ENCODE measurements around the gene HTR4. TPM values are rescaled to one million over a fixed set of nuclear protein-coding genes. Genes with fewer than 3 reads are reported as not detected.

The HTR4 gene
- total and polyA plus RNA-seq, 2 of the 4 experiments (the other 2 are of a cell fraction) = not detected

GRCh38 chr5:148554621-148555020, 99.7 kb downstream of the HTR4 start:
- H2BK20ac ChIP-seq (ENCODE audit: low read depth, low read length) = no peak overlapping the region
- H3K27me3 ChIP-seq (ENCODE audit: control insufficient read depth, insufficient read depth, low read length) = no peaks in the 10 kb centered on the region
- no peak overlapping the region for H3K23ac ChIP-seq (ENCODE audit: low read depth, low read length)
- no peak overlapping the region for H4K8ac ChIP-seq (ENCODE audit: low read depth in 2 of 2, low read length in 2 of 2)
- H2AK9ac ChIP-seq (replicated peaks; ENCODE audit: low read depth, low read length, poor library complexity) = no peak overlapping the region
- no peak overlapping the region for H2BK5ac ChIP-seq (ENCODE audit: low read depth, low read length, poor library complexity, severe bottlenecking)
- no peak overlapping the region for H3K4ac ChIP-seq (ENCODE audit: low read depth, low read length)
- H4K5ac ChIP-seq (ENCODE audit: low read depth, low read length) = no peak overlapping the region
- H3K9me1 ChIP-seq (ENCODE audit: insufficient read depth, low read length) = no peaks in the 10 kb centered on the region
- H4K20me1 ChIP-seq (ENCODE audit: insufficient read depth, low read length) = no peaks in the 10 kb centered on the region
- no peak overlapping the region for H3K14ac ChIP-seq (replicated peaks; ENCODE audit: low read depth, low read length)
- ChIA-PET POLR2A (ENCODE audit: unreplicated experiment) (no interaction called here), CTCF (no interaction called here)
- no peak overlapping the region for H4K91ac ChIP-seq (ENCODE audit: insufficient read depth, low read depth, low read length)
- no peak for TF ChIP-seq SMC3 (IDR thresholded peaks at IDR 0.05; ENCODE audit: low read depth, low read length)
- no peak for TF ChIP-seq USF2 (IDR thresholded peaks at IDR 0.05; ENCODE audit: low read depth, low read length)
- no peak for TF ChIP-seq RCOR1 (IDR thresholded peaks at IDR 0.05; ENCODE audit: insufficient replicate concordance, low read length)
- no peak for TF ChIP-seq POLR2A (IDR thresholded peaks at IDR 0.05; ENCODE audit: low read depth, low read length)
- TF ChIP-seq NFE2L2 (IDR thresholded peaks at IDR 0.05; ENCODE audit: low read depth, low read length) = no peak
- TF ChIP-seq FOS (IDR thresholded peaks at IDR 0.05; ENCODE audit: low read depth, low read length) = no peak
- TF ChIP-seq CTCF (conservative IDR thresholded peaks at IDR 0.05; ENCODE audit: low read depth, low read length) = no peak
- TF ChIP-seq RAD21 (IDR thresholded peaks at IDR 0.05; ENCODE audit: low read length) = no peak
- no peak for TF ChIP-seq ELK1 (IDR thresholded peaks at IDR 0.05; ENCODE audit: borderline replicate concordance, low read depth, low read length)
- no peak for TF ChIP-seq MXI1 (IDR thresholded peaks at IDR 0.05; ENCODE audit: borderline replicate concordance, low read depth, low read length)
- H3K9ac ChIP-seq (ENCODE audit: low read depth, low read length) = no peak overlapping the region
- in situ Hi-C loops (cut with MboI; ENCODE audit: low sequenced_read_pairs) (no loop called here), dilution Hi-C loops (cut with HindIII; ENCODE audit: low sequenced_read_pairs, unreplicated experiment) (no loop called here), intact Hi-C loops (cut with micrococcal nuclease) (no loop called here)
- no peak overlapping the region for H3K27ac ChIP-seq (ENCODE audit: insufficient read depth, low read length)
- no peaks in the 10 kb centered on the region for H3K36me3 ChIP-seq (ENCODE audit: control insufficient read depth, insufficient read depth, low read length)
- WGBS, 2 experiments (ENCODE audit: extremely low coverage in 2 of 2, insufficient read length in 1 of 2) = no CpG with 5 or more reads among the region's 2 CpGs
- no peak overlapping the region for H2AK5ac ChIP-seq (ENCODE audit: low read depth, low read length)
- DNase-seq (no peak), ATAC-seq (ENCODE audit: low read depth) (no peak)
- no peak overlapping the region for H3K56ac ChIP-seq (ENCODE audit: extremely low read depth, insufficient read depth, low read length)
- no peak overlapping the region for H3K4me3 ChIP-seq (ENCODE audit: insufficient read depth, low read depth, low read length)
- no peak overlapping the region for H2AFZ ChIP-seq (replicated peaks; ENCODE audit: low read length, poor library complexity)
- no peaks in the 10 kb centered on the region for H3K79me1 ChIP-seq (ENCODE audit: low read depth in 1 of 2, low read length in 2 of 2)
- no peaks in the 10 kb centered on the region for H3K9me3 ChIP-seq (ENCODE audit: control insufficient read depth, insufficient read depth, low read length)
- H2BK15ac ChIP-seq (ENCODE audit: low read depth, low read length) = no peak overlapping the region
- no peak overlapping the region for H3K18ac ChIP-seq (ENCODE audit: low read depth, low read length)
- BruUV-seq (replicated peaks) = no TSS peak
- no peak overlapping the region for H2BK120ac ChIP-seq (ENCODE audit: low read depth, low read length)
- no peaks in the 10 kb centered on the region for H3K4me1 ChIP-seq (ENCODE audit: control insufficient read depth, insufficient read depth, low read length)
- H3K4me2 ChIP-seq (ENCODE audit: low read depth, low read length) = no peak overlapping the region

Data from IMR-90 (cell line).